Activated CD8-positive, alpha-beta memory T cell treated with anti-CD3 and anti-CD28 coated beads for 1 hour (primary cell): ENCODE data around the gene STPG3.

Source experiments
- DNase-seq, 2 donors: peaks; one replicate each; pipeline ENCODE4 v3.0.0-alpha.2; 2020; ENCODE audit warnings: low read depth in 1 of 2; ENCODE audit errors: extremely low read depth in 1 of 2

Gene STPG3

GRCh38 chr9:137264067-137264466 lies 13.0 kb downstream of the STPG3 start:
- no peak for DNase-seq

GRCh38 chr9:137265496-137266161 lies 14.5 kb downstream of the STPG3 start:
- DNase-seq, result no peak

GRCh38 chr9:137266162-137266527 lies 15.1 kb downstream of the STPG3 start:
- no peak for DNase-seq

GRCh38 chr9:137266585-137267453 lies 15.7 kb downstream of the STPG3 start:
- no peak for DNase-seq

- DNase-seq, result no peak
Observed at GRCh38 chr9:137267933-137268355, 16.9 kb downstream of the STPG3 start.

- no peak for DNase-seq
Observed at GRCh38 chr9:137268538-137269201, 17.6 kb downstream of the STPG3 start.

GRCh38 chr9:137269231-137269772 lies 18.2 kb downstream of the STPG3 start:
- DNase-seq, result no peak

GRCh38 chr9:137270929-137271695 lies 20.0 kb downstream of the STPG3 start:
- DNase-seq, result no peak

- no peak for DNase-seq
Observed at GRCh38 chr9:137271696-137272076, 20.6 kb downstream of the STPG3 start.

- DNase-seq, result no peak
Observed at GRCh38 chr9:137272241-137273094, 21.4 kb downstream of the STPG3 start.

- no peak for DNase-seq
Observed at GRCh38 chr9:137273095-137273490, 22.0 kb downstream of the STPG3 start.

- no peak for DNase-seq
Observed at GRCh38 chr9:137273611-137274320, 22.7 kb downstream of the STPG3 start.

GRCh38 chr9:137275203-137275587 lies 24.1 kb downstream of the STPG3 start:
- no peak for DNase-seq

GRCh38 chr9:137275588-137276472 lies 24.7 kb downstream of the STPG3 start:
- DNase-seq, result no peak

GRCh38 chr9:137276473-137277328 lies 25.6 kb downstream of the STPG3 start:
- DNase-seq, result no peak

- no peak for DNase-seq
Observed at GRCh38 chr9:137277329-137278041, 26.4 kb downstream of the STPG3 start, which contains the start of gene TOR4A. Gene TOR4A, plus strand, starts transcription at chr9:137277726. Its CDS starts 964 bp downstream, at chr9:137278690.
